ENCODE measurements around the gene NMNAT2.

Gene NMNAT2

GRCh38 chr1:183363972-183364371, 54.2 kb downstream of the NMNAT2 start:
- no peak for DNase-seq

- DNase-seq, result no peak
These were observed 57.1 kb downstream of the NMNAT2 start for GRCh38 chr1:183361081-183361480.

- DNase-seq, result no peak
These were observed 57.7 kb downstream of the NMNAT2 start for GRCh38 chr1:183360473-183360872.

GRCh38 chr1:183356534-183357182, 61.5 kb downstream of the NMNAT2 start:
- no peak for DNase-seq

GRCh38 chr1:183355797-183356196, 62.4 kb downstream of the NMNAT2 start:
- no peak for DNase-seq

- DNase-seq, result no peak
These were observed 63.0 kb downstream of the NMNAT2 start for GRCh38 chr1:183355181-183355580.

GRCh38 chr1:183353597-183353996, 64.6 kb downstream of the NMNAT2 start:
- no peak for DNase-seq

- DNase-seq, result no peak
These were observed 68.9 kb downstream of the NMNAT2 start for GRCh38 chr1:183349201-183349711.

GRCh38 chr1:183346276-183346732, 71.9 kb downstream of the NMNAT2 start:
- no peak for DNase-seq

- no peak for DNase-seq
These were observed 78.5 kb downstream of the NMNAT2 start for GRCh38 chr1:183339556-183340167.

- DNase-seq, result no peak
These were observed 87.0 kb downstream of the NMNAT2 start for GRCh38 chr1:183331091-183331742.

GRCh38 chr1:183330335-183330734, 87.8 kb downstream of the NMNAT2 start:
- no peak for DNase-seq

- DNase-seq, result no peak
These were observed 89.8 kb downstream of the NMNAT2 start for GRCh38 chr1:183328371-183328770.

- DNase-seq, result no peak
These were observed 90.5 kb downstream of the NMNAT2 start for GRCh38 chr1:183327434-183328290.

- DNase-seq, result no peak
These were observed 94.1 kb downstream of the NMNAT2 start for GRCh38 chr1:183323849-183324683.

- DNase-seq, result no peak
These were observed 98.6 kb downstream of the NMNAT2 start for GRCh38 chr1:183319606-183320005.

- no peak for DNase-seq
These were observed 99.1 kb downstream of the NMNAT2 start for GRCh38 chr1:183319051-183319450.

GRCh38 chr1:183318433-183318832, 99.7 kb downstream of the NMNAT2 start:
- DNase-seq, result no peak

- no peak for DNase-seq
These were observed 102.0 kb downstream of the NMNAT2 start for GRCh38 chr1:183315991-183316758.

GRCh38 chr1:183313063-183313462, 105.1 kb downstream of the NMNAT2 start:
- no peak for DNase-seq

GRCh38 chr1:183310753-183311479, 107.3 kb downstream of the NMNAT2 start:
- DNase-seq, result no peak

Data from bone marrow (tissue), 2 donors.